Measurements from ENCODE around the gene GLS.

GRCh38 chr2:190891372-190891771, 10.8 kb downstream of the GLS start:
- no peak for TF ChIP-seq CTCF (IDR thresholded peaks at IDR 0.05)
- no peak for TF ChIP-seq POLR2A (IDR thresholded peaks at IDR 0.05)

All from vagina (tissue), 2 donors.